ENCODE measurements around the gene TMEM233.
"Not testable (repeated sequence)": the region's sequence is repeated elsewhere in the genome, so short reads cannot be mapped to it uniquely, and the experiment has no call there.

The TMEM233 gene

GRCh38 chr12:119609358-119609757 is 15.8 kb downstream of the TMEM233 start:
- no peak for DNase-seq (ENCODE audit: low read depth in 2 of 2)

- no peak for DNase-seq (ENCODE audit: low read depth in 2 of 2)
These were observed 19.9 kb downstream of the TMEM233 start for GRCh38 chr12:119613319-119613936.

- DNase-seq (ENCODE audit: low read depth in 2 of 2), result no peak
These were observed 21.1 kb downstream of the TMEM233 start for GRCh38 chr12:119614705-119615104.

GRCh38 chr12:119615518-119616475 is 22.2 kb downstream of the TMEM233 start:
- no peak for DNase-seq (ENCODE audit: low read depth in 2 of 2)

GRCh38 chr12:119618328-119618896 is 24.8 kb downstream of the TMEM233 start:
- DNase-seq (ENCODE audit: low read depth in 2 of 2), result not testable (repeated sequence)

- DNase-seq (ENCODE audit: low read depth in 2 of 2), result no peak
These were observed 26.9 kb downstream of the TMEM233 start for GRCh38 chr12:119620490-119620889.

GRCh38 chr12:119621878-119622277 is 28.3 kb downstream of the TMEM233 start:
- DNase-seq (ENCODE audit: low read depth in 2 of 2), result no peak

- DNase-seq (ENCODE audit: low read depth in 2 of 2), result no peak
These were observed 31.4 kb downstream of the TMEM233 start for GRCh38 chr12:119624966-119625365.

- no peak for DNase-seq (ENCODE audit: low read depth in 2 of 2)
These were observed 33.6 kb downstream of the TMEM233 start for GRCh38 chr12:119627019-119627643.

GRCh38 chr12:119627686-119628085 is 34.1 kb downstream of the TMEM233 start:
- DNase-seq (ENCODE audit: low read depth in 2 of 2), result no peak

- no peak for DNase-seq (ENCODE audit: low read depth in 2 of 2)
These were observed 36.7 kb downstream of the TMEM233 start for GRCh38 chr12:119630223-119630780.

- no peak for DNase-seq (ENCODE audit: low read depth in 2 of 2)
These were observed 37.5 kb downstream of the TMEM233 start for GRCh38 chr12:119630962-119631550.

GRCh38 chr12:119631930-119632678 is 38.5 kb downstream of the TMEM233 start:
- DNase-seq (ENCODE audit: low read depth in 2 of 2), result no peak

GRCh38 chr12:119634743-119635142 is 41.2 kb downstream of the TMEM233 start:
- DNase-seq (ENCODE audit: low read depth in 2 of 2), result no peak

- DNase-seq (ENCODE audit: low read depth in 2 of 2), result no peak
These were observed 49.4 kb downstream of the TMEM233 start for GRCh38 chr12:119642986-119643385.

GRCh38 chr12:119644930-119645329 is 51.4 kb downstream of the TMEM233 start:
- no peak for DNase-seq (ENCODE audit: low read depth in 2 of 2)

GRCh38 chr12:119645535-119646059 is 52.0 kb downstream of the TMEM233 start:
- DNase-seq (ENCODE audit: low read depth in 2 of 2), result no peak

GRCh38 chr12:119649202-119649808 is 55.7 kb downstream of the TMEM233 start:
- DNase-seq (ENCODE audit: low read depth in 2 of 2), result no peak

GRCh38 chr12:119652665-119653064 is 59.1 kb downstream of the TMEM233 start:
- DNase-seq (ENCODE audit: low read depth in 2 of 2), result no peak

- DNase-seq (ENCODE audit: low read depth in 2 of 2), result not testable (repeated sequence)
These were observed 63.4 kb downstream of the TMEM233 start for GRCh38 chr12:119657001-119657400.
